ENCODE results near the gene DAZAP1. TPM values are rescaled to one million over a fixed set of nuclear protein-coding genes. Genes with fewer than 3 reads are reported as not detected.

The DAZAP1 gene
- total RNA-seq, 4 donors from 2014 or later, result 28.6 to 60.5 (median 48.2) TPM

DNA sequence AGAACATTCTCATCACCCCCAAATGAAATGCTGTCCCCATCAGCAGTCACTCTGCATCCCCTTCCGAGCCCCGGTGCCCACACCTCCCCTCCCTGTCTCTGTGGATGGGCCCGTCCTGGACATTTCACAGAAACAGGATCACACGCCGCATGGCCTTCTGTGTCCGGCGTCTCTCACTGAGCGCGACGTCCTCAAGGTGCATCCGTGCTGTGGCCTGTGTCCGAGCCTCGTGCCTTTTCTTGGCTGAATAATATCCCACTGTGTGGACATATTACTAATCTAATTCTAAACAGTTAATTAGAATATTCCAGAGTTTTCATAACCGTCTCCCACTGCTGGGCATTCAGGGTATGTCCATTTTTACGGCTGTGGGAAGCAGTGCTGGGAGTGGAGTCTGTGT is 15.0 kb upstream of the DAZAP1 start:
- DNase-seq (ENCODE audit: low spot score in 2 of 2), result no peak
- no peak overlapping the region for H3K4me3 ChIP-seq (ENCODE audit: low read depth, poor library complexity, severe bottlenecking)
- WGBS, 2 donors, result 94 to 95% methylated on average over 15 of the region's 15 CpGs
- intact Hi-C loops (cut with DNase I; ENCODE audit: low total_unique reads), result no loop called here
- TF ChIP-seq POLR2A (IDR thresholded peaks at IDR 0.05), result no peak
- TF ChIP-seq, protein P1, sequence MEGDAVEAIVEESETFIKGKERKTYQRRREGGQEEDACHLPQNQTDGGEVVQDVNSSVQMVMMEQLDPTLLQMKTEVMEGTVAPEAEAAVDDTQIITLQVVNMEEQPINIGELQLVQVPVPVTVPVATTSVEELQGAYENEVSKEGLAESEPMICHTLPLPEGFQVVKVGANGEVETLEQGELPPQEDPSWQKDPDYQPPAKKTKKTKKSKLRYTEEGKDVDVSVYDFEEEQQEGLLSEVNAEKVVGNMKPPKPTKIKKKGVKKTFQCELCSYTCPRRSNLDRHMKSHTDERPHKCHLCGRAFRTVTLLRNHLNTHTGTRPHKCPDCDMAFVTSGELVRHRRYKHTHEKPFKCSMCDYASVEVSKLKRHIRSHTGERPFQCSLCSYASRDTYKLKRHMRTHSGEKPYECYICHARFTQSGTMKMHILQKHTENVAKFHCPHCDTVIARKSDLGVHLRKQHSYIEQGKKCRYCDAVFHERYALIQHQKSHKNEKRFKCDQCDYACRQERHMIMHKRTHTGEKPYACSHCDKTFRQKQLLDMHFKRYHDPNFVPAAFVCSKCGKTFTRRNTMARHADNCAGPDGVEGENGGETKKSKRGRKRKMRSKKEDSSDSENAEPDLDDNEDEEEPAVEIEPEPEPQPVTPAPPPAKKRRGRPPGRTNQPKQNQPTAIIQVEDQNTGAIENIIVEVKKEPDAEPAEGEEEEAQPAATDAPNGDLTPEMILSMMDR (IDR thresholded peaks at IDR 0.05), result no peak

DNA sequence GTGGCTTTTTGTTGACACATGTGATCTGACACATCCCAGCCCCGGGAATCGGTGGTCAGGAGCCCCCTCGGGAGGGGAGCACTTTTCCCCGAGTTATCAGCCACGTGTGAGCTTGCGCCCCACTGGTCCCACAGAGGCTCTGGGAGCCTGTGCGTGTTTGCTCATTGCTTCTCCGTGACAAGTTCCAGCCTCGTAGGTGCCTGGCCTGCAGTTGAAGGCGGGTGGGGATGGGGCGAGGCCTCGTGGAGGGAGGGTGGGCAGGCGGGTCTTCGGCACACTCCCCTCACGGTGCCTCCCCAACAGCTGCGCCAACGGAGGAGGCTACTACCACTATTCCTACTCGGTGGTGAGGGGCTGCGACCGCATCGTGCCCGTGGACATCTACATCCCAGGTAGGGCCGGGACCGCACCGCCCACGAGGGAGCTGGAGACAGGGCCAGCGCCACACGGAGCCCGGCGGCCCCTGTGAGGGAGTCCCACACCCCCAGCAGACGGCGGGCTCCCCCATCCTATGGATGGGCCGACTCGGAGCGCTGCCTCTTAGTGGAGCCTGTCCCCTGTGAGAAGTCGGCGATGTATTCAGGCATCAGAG is 14.4 kb upstream of the DAZAP1 start:
- 89 to 93% methylated on average over 13 to 34 of the region's 37 CpGs for WGBS, 2 donors

DNA sequence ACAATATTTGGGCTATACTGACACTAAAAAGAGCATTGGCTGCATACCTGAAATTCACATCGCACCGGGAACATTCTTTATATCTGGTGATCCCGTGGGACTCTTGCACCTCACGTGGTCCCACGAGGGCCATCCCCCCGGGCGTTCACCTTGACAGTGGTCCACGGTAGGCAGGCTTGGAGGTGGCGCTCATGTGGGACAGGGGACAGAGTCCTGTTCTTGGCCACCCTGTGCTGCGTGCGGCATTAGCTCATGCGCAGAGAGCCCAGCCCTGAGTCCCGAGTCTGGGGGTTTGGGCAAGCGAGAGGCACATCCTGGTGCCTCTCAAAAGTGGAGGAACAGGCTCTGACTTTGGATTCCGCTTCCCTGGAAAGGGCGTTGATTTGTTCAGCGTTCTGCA is 13.5 kb upstream of the DAZAP1 start:
- intact Hi-C loops (cut with DNase I; ENCODE audit: low total_unique reads), result no loop called here
- no peak for TF ChIP-seq POLR2A (IDR thresholded peaks at IDR 0.05)
- TF ChIP-seq, protein P1 (IDR thresholded peaks at IDR 0.05), result no peak
- no peak for DNase-seq (ENCODE audit: low spot score in 2 of 2)
- 51 to 67% methylated on average over 13 to 15 of the region's 17 CpGs for WGBS, 2 donors
- no peak overlapping the region for H3K4me3 ChIP-seq (ENCODE audit: low read depth, poor library complexity, severe bottlenecking)

More for the DNA sequence above, 14.4 kb upstream of the DAZAP1 start:
- TF ChIP-seq POLR2A (IDR thresholded peaks at IDR 0.05), result no peak
- TF ChIP-seq, protein P1 (IDR thresholded peaks at IDR 0.05), result no peak
- DNase-seq (ENCODE audit: low spot score in 2 of 2), result no peak
- no peak overlapping the region for H3K4me3 ChIP-seq (ENCODE audit: low read depth, poor library complexity, severe bottlenecking)
- intact Hi-C loops (cut with DNase I; ENCODE audit: low total_unique reads), result no loop called here

DNA sequence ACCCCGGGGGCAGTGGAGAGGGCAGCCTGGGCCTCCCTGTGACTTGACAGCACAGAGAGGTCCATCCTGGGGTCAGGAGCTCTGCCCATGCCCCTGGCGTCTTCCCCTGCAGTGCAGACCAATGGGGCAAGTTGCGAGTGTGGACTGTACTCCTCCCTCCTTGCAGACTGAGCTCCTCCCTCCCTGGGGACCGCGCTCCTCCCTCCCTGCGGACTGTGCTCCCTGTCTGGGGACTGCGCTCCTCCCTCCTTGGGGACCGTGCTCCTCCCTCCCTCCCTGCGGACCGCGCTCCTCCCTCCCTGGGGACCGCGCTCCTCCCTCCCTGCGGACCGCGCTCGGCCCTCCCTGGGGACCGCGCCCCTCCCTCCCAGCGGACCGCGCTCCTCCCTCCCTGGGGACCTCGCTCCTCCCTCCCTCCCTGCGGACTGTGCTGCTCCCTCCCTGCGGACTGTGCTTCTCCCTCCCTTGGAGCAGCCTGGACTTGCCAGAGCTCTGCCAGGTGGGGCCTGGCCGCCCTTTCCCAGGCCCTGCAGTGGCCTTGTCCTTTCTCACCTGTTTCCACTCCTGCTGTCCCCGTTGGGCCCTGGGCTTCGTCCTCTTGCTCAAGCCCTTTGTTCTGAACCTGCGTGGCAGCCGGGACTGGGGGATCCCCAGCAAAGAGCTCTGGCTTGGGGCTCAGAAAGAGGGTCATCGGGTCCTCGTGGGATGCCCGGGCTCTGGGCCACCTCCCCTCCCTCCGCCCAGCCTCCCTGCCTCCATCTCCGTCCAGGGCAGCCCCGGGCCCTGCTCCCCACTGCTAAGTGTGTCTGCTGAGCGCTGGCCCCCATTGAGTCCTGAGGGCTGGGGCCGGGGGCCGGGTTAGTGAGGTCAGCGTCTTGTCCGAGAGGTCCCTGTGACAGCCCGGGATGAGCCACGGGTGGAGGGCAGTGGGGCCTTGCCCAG is 12.9 kb upstream of the DAZAP1 start:
- TF ChIP-seq, protein P1 (IDR thresholded peaks at IDR 0.05), result no peak
- no peak for TF ChIP-seq POLR2A (IDR thresholded peaks at IDR 0.05)
- 50 to 60% methylated on average over 36 to 43 of the region's 43 CpGs for WGBS, 2 donors
- no peak for DNase-seq (ENCODE audit: low spot score in 2 of 2)
- intact Hi-C loops (cut with DNase I; ENCODE audit: low total_unique reads), result no loop called here
- no peak overlapping the region for H3K4me3 ChIP-seq (ENCODE audit: low read depth, poor library complexity, severe bottlenecking)

DNA sequence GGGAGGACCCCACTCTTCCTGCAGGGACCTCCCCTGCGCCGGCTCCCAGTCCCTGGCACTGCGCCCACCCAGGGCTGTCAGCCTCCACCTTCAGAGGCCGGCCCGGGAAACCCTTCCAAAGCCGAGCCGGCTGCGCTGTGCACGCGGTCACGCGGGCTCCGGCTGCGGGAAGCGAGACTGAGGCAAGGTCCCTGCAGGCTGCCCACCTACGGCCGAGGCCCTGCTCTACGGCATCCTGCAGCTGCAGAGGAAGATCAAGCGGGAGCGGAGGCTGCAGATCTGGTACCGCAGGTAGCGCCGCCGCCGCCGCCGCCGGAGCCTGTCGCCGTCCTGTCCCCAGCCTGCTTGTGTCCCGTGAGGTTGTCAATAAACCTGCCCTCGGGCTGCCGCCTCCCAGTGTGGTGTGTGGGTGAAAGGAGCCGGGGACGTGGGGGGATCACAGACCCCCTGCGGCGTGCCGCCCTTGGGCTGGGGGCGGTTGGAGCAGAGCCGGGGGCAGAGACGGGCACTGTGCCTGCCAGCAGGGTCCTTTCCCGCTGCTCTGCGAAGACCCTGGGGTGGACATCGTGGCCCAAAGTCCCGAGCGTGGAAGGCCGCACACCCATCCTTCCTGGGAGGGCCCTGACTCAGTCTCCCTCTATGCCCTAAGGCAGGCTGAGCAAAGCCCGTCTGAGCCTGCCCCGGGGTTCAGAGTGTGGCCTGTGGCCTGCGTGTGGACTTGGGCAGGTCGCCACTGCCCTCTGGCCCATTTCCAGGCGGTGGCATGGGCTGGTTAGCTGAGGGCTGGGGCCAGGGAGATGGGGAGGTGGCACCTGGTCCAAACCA is 12.0 kb upstream of the DAZAP1 start:
- intact Hi-C loops (cut with DNase I; ENCODE audit: low total_unique reads), result no loop called here
- 42 to 76% methylated on average over 31 to 35 of the region's 52 CpGs for WGBS, 2 donors
- DNase-seq (ENCODE audit: low spot score in 2 of 2), result no peak
- no peak for TF ChIP-seq POLR2A (IDR thresholded peaks at IDR 0.05)
- TF ChIP-seq, protein P1 (IDR thresholded peaks at IDR 0.05), result no peak
- H3K4me3 ChIP-seq (ENCODE audit: low read depth, poor library complexity, severe bottlenecking), result no peak overlapping the region

Data from lower leg skin (tissue), 4 donors.